Mesothelial cell of epicardium (in vitro differentiated cells): ENCODE measurements around the gene NT5DC1. TPM values are rescaled to one million over a fixed set of nuclear protein-coding genes. Genes with fewer than 3 reads are reported as not detected.
A peak's percentile ranks its signal among the peaks of the same experiment; 100 is the strongest.

Experiments used
- DNase-seq, 2 experiments: peaks; one replicate each; pipeline ENCODE4 v3.0.0; 2021; ENCODE audit warnings: low spot score in 2 of 2; ENCODE audit not compliant: unreplicated experiment in 2 of 2
- H3K27ac Mint-ChIP-seq: 2 replicates; pipeline ENCODE4 v1.8.0; 2021; ENCODE audit warnings: mixed read lengths
- H3K27me3 Mint-ChIP-seq: 2 replicates; pipeline ENCODE4 v1.8.0; 2021; ENCODE audit warnings: low read depth, mixed read lengths
- H3K36me3 Mint-ChIP-seq: 2 replicates; pipeline ENCODE4 v1.8.0; 2021; ENCODE audit warnings: mixed read lengths
- H3K4me1 Mint-ChIP-seq: 2 replicates; pipeline ENCODE4 v1.8.0; 2021; ENCODE audit warnings: mixed read lengths
- H3K4me3 Mint-ChIP-seq: 2 replicates; pipeline ENCODE4 v1.8.0; 2021; ENCODE audit warnings: mild to moderate bottlenecking, moderate library complexity, mixed read lengths
- H3K9me3 Mint-ChIP-seq: 2 replicates; pipeline ENCODE4 v1.8.0; 2021; ENCODE audit warnings: mixed read lengths
- total RNA-seq: library from RNA; stranded (reverse); gene quantifications from 3 replicates; pipeline ENCODE4 v1.2.1, GENCODE V29; 2021
- TF ChIP-seq, protein P1 (sequence below): fragments of 200-600 bp; sonication (generic); IDR thresholded peaks from one replicate; pipeline ENCODE4 v1.5.0; 2021; ENCODE audit warnings: antibody characterized with exemption; ENCODE audit not compliant: unreplicated experiment

Gene NT5DC1
- total RNA-seq, 1 donor from 2014 or later, result 34.5 TPM

DNA sequence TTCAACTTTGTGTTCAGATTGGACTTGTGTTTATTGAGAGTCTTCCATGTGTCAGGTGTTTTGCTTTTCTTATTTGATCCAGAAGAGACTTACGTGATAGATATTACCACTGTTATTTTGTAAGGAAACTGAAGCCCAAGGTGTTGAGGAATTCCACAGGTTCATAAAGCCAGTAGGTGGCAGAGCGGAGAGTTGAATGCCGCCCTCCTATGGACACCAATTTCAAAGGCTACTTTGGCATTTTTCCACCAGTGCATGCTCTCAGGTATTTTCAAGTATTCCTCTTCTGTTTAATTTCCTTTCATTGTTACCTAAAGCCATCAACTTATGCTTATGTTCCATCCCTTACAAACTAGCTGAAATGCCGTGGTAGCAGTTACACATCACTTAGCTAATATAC is 39.3 kb downstream of the NT5DC1 start:
- no peak overlapping the region for H3K27ac Mint-ChIP-seq

DNA sequence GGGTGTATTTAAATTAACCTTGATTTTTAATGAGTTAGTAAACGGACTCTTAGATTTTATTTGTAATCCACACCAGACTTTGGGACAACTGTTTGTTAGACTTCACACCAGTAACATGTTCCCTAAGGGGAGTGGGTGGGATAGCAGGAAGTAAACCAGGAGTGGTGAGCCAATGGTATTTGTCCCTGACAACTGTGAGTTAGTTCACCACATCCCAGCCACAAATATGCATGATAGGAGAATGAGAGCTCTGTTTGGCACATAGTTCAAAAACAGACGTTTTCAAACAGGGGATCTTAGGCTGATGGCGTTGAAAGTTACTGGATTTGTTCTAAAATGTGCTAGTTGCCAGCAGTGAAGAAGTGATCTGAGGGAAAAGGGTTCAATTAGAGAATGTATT is 44.0 kb downstream of the NT5DC1 start:
- Mint-ChIP-seq H3K4me1 (peaks cover 16% of the 10 kb centered on the region), H3K9me3 (no peaks in the 10 kb centered on the region), H3K27me3 (no peaks in the 10 kb centered on the region), H3K27ac (peak overlapping the region; percentile 7), H3K4me3 (no peak overlapping the region), H3K36me3 (no peaks in the 10 kb centered on the region)
- DNase-seq, result no peak
- TF ChIP-seq, protein P1, sequence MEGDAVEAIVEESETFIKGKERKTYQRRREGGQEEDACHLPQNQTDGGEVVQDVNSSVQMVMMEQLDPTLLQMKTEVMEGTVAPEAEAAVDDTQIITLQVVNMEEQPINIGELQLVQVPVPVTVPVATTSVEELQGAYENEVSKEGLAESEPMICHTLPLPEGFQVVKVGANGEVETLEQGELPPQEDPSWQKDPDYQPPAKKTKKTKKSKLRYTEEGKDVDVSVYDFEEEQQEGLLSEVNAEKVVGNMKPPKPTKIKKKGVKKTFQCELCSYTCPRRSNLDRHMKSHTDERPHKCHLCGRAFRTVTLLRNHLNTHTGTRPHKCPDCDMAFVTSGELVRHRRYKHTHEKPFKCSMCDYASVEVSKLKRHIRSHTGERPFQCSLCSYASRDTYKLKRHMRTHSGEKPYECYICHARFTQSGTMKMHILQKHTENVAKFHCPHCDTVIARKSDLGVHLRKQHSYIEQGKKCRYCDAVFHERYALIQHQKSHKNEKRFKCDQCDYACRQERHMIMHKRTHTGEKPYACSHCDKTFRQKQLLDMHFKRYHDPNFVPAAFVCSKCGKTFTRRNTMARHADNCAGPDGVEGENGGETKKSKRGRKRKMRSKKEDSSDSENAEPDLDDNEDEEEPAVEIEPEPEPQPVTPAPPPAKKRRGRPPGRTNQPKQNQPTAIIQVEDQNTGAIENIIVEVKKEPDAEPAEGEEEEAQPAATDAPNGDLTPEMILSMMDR, result no peak

More for the DNA sequence above, 39.3 kb downstream of the NT5DC1 start:
- TF ChIP-seq, protein P1, result no peak
- H3K9me3 Mint-ChIP-seq, result no peaks in the 10 kb centered on the region
- no peak for DNase-seq
- H3K4me1 Mint-ChIP-seq, result peaks cover 7% of the 10 kb centered on the region
- no peaks in the 10 kb centered on the region for H3K27me3 Mint-ChIP-seq
- no peaks in the 10 kb centered on the region for H3K36me3 Mint-ChIP-seq
- no peak overlapping the region for H3K4me3 Mint-ChIP-seq

DNA sequence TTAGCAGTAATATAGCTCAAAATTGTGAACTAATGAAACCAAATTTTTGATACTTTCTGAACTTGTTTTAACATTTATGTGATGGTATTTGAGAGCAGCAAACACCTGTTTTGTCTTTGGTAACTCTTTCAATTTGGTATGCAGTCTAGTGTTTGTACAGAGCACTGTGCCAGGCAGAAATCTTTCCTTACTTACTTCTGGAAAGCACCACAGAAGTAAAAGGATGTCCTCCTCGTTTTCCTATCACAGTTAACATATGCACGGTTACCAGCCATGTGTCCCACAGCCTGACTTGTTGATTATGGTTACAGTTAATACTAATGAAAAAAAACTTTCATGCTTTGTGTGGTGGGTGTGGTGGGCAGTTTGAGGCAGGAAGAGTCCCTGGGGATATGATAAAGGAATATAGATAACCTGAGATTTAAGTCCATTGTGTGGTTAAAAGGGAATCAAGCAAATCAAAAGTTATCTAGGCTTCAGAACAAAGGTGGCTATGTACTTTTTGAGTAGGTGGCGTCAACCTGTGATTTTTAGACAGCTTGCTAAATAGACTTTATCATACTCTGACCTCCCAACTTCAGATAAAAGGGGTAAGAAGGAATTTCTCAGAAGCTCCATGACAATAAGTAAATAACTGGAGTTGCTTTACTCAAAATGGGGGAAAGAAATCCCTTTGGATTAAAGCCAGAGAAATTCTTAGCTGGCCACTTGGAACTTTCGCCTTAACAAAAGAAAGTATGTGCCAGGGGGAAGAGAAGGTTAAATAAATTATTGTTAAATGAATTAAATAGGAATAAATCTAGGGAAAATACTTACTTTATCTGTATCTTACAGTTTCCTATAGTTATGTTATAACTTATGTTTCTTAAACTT is 45.4 kb downstream of the NT5DC1 start:
- no peak for DNase-seq
- Mint-ChIP-seq H3K27ac (peak overlapping the region; percentile 36), H3K4me3 (no peak overlapping the region), H3K36me3 (no peaks in the 10 kb centered on the region), H3K4me1 (peaks cover 16% of the 10 kb centered on the region), H3K27me3 (no peaks in the 10 kb centered on the region), H3K9me3 (no peaks in the 10 kb centered on the region)
- TF ChIP-seq, protein P1, result no peak

DNA sequence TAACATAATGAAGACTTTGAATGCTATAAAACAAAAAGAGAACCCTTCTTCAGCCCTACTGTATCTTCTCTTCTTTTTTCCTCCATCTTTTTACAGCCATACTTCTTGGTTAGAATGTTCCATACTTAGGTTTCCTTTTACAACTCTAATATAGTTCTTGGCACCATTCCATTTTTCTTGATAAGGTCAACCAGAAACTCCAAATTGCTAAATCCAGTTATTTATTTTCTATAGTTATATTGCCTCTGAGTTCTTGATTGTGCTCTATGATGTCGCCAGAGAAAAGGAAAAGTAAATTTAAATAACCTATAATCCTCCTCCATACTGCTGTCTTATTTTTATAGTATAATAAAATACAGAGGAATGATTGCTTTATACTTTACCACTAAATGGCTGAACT is 52.0 kb downstream of the NT5DC1 start:
- DNase-seq, result no peak
- peaks cover 10% of the 10 kb centered on the region for H3K4me1 Mint-ChIP-seq
- H3K27me3 Mint-ChIP-seq, result no peaks in the 10 kb centered on the region
- H3K27ac Mint-ChIP-seq, result peak overlapping the region; percentile 2
- H3K4me3 Mint-ChIP-seq, result no peak overlapping the region
- no peaks in the 10 kb centered on the region for H3K36me3 Mint-ChIP-seq
- no peaks in the 10 kb centered on the region for H3K9me3 Mint-ChIP-seq
- TF ChIP-seq, protein P1, result no peak

DNA sequence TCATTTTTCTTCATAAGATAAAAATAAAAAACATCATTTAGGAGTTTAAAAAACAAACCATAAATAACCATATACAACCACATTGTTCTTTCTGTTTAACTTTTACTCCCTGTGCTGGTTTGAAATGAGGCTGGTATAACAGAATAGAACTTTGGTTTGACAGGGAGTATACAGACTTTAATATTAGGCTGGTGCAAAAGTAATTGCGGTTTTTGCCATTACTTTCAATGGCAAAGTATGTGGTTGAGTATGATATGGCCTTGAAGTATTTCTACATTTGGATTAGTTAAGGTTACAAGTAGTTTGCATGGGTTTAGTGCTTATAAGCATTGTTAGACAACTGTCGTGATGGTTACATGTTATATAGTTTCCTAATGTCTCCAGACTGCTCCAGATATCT is 54.2 kb downstream of the NT5DC1 start:
- H3K27ac Mint-ChIP-seq, result no peak overlapping the region
- DNase-seq, result no peak
- H3K27me3 Mint-ChIP-seq, result no peaks in the 10 kb centered on the region
- no peaks in the 10 kb centered on the region for H3K9me3 Mint-ChIP-seq
- H3K4me3 Mint-ChIP-seq, result no peak overlapping the region
- no peaks in the 10 kb centered on the region for H3K36me3 Mint-ChIP-seq
- TF ChIP-seq, protein P1, result no peak
- peaks cover 10% of the 10 kb centered on the region for H3K4me1 Mint-ChIP-seq
